ENCODE data around the gene PTPRM. TPM values are rescaled to one million over a fixed set of nuclear protein-coding genes. Genes with fewer than 3 reads are reported as not detected.

Gene PTPRM
- total RNA-seq, 1 experiment from 2014 or later: 42.3 TPM

GRCh38 chr18:7764405-7764804 is 197.3 kb downstream of the PTPRM start:
- peaks cover 16% of the 10 kb centered on the region for H3K4me1 Mint-ChIP-seq (ENCODE audit: low read depth, unreplicated experiment)

GRCh38 chr18:7766346-7766745 is 199.2 kb downstream of the PTPRM start:
- Mint-ChIP-seq H3K4me1 (ENCODE audit: low read depth, unreplicated experiment) (peaks cover 7% of the 10 kb centered on the region), H3K36me3 (ENCODE audit: insufficient read depth, unreplicated experiment) (no peaks in the 10 kb centered on the region), H3K27ac (ENCODE audit: unreplicated experiment) (no peak overlapping the region), H3K9me3 (ENCODE audit: low read depth, unreplicated experiment) (no peaks in the 10 kb centered on the region), H3K27me3 (ENCODE audit: unreplicated experiment) (no peaks in the 10 kb centered on the region), H3K4me3 (ENCODE audit: low read depth, unreplicated experiment) (no peak overlapping the region)
- CTCF ChIA-PET: no interaction called here
- TF ChIP-seq CTCF (IDR thresholded peaks at IDR 0.05; ENCODE audit: unreplicated experiment): no peak
- no peak for DNase-seq
- intact Hi-C loops (cut with micrococcal nuclease; ENCODE audit: unreplicated experiment): no loop called here
- BruUV-seq (replicated peaks): no TSS peak

More at GRCh38 chr18:7764405-7764804, 197.3 kb downstream of the PTPRM start:
- CTCF ChIA-PET: no interaction called here
- BruUV-seq (replicated peaks): no TSS peak
- no peaks in the 10 kb centered on the region for H3K36me3 Mint-ChIP-seq (ENCODE audit: insufficient read depth, unreplicated experiment)
- no peak for TF ChIP-seq CTCF (IDR thresholded peaks at IDR 0.05; ENCODE audit: unreplicated experiment)
- no peak overlapping the region for H3K4me3 Mint-ChIP-seq (ENCODE audit: low read depth, unreplicated experiment)
- intact Hi-C loops (cut with micrococcal nuclease; ENCODE audit: unreplicated experiment): no loop called here
- H3K9me3 Mint-ChIP-seq (ENCODE audit: low read depth, unreplicated experiment): no peaks in the 10 kb centered on the region
- DNase-seq: no peak
- no peak overlapping the region for H3K27ac Mint-ChIP-seq (ENCODE audit: unreplicated experiment)
- H3K27me3 Mint-ChIP-seq (ENCODE audit: unreplicated experiment): no peaks in the 10 kb centered on the region

- intact Hi-C loops (cut with micrococcal nuclease; ENCODE audit: unreplicated experiment): no loop called here
- H3K4me1 Mint-ChIP-seq (ENCODE audit: low read depth, unreplicated experiment): peaks cover 2% of the 10 kb centered on the region
- H3K27ac Mint-ChIP-seq (ENCODE audit: unreplicated experiment): no peak overlapping the region
- no peaks in the 10 kb centered on the region for H3K27me3 Mint-ChIP-seq (ENCODE audit: unreplicated experiment)
- H3K9me3 Mint-ChIP-seq (ENCODE audit: low read depth, unreplicated experiment): no peaks in the 10 kb centered on the region
- TF ChIP-seq CTCF (IDR thresholded peaks at IDR 0.05; ENCODE audit: unreplicated experiment): no peak
- CTCF ChIA-PET: no interaction called here
- DNase-seq: no peak
- H3K36me3 Mint-ChIP-seq (ENCODE audit: insufficient read depth, unreplicated experiment): no peaks in the 10 kb centered on the region
- BruUV-seq (replicated peaks): no TSS peak
- no peak overlapping the region for H3K4me3 Mint-ChIP-seq (ENCODE audit: low read depth, unreplicated experiment)
Measured at GRCh38 chr18:7766817-7767216, 199.7 kb downstream of the PTPRM start.

GRCh38 chr18:7770908-7771307 is 203.8 kb downstream of the PTPRM start:
- CTCF ChIA-PET: no interaction called here
- no peak for TF ChIP-seq CTCF (IDR thresholded peaks at IDR 0.05; ENCODE audit: unreplicated experiment)
- no peak for DNase-seq
- Mint-ChIP-seq H3K36me3 (ENCODE audit: insufficient read depth, unreplicated experiment) (no peaks in the 10 kb centered on the region), H3K27ac (ENCODE audit: unreplicated experiment) (no peak overlapping the region), H3K27me3 (ENCODE audit: unreplicated experiment) (no peaks in the 10 kb centered on the region), H3K4me3 (ENCODE audit: low read depth, unreplicated experiment) (no peak overlapping the region), H3K9me3 (ENCODE audit: low read depth, unreplicated experiment) (no peaks in the 10 kb centered on the region), H3K4me1 (ENCODE audit: low read depth, unreplicated experiment) (no peaks in the 10 kb centered on the region)
- intact Hi-C loops (cut with micrococcal nuclease; ENCODE audit: unreplicated experiment): no loop called here
- BruUV-seq (replicated peaks): no TSS peak

- TF ChIP-seq CTCF (IDR thresholded peaks at IDR 0.05; ENCODE audit: unreplicated experiment): no peak
- H3K27ac Mint-ChIP-seq (ENCODE audit: unreplicated experiment): no peak overlapping the region
- intact Hi-C loops (cut with micrococcal nuclease; ENCODE audit: unreplicated experiment): no loop called here
- CTCF ChIA-PET: no interaction called here
- no TSS peak for BruUV-seq (replicated peaks)
- H3K4me1 Mint-ChIP-seq (ENCODE audit: low read depth, unreplicated experiment): no peaks in the 10 kb centered on the region
- no peaks in the 10 kb centered on the region for H3K36me3 Mint-ChIP-seq (ENCODE audit: insufficient read depth, unreplicated experiment)
- H3K27me3 Mint-ChIP-seq (ENCODE audit: unreplicated experiment): no peaks in the 10 kb centered on the region
- H3K9me3 Mint-ChIP-seq (ENCODE audit: low read depth, unreplicated experiment): no peaks in the 10 kb centered on the region
- DNase-seq: no peak
- no peak overlapping the region for H3K4me3 Mint-ChIP-seq (ENCODE audit: low read depth, unreplicated experiment)
Measured at GRCh38 chr18:7772510-7772888, 205.4 kb downstream of the PTPRM start.

Data from Calu3 (cell line).